PFSK-1 (cell line): ENCODE results near the gene SYCE3.

ENCODE experiments used
- FOXP2 ChIP-seq: optimal IDR thresholded peaks from 2 replicates; pipeline ENCODE3; 2011; ENCODE audit warnings: borderline replicate concordance, control low read depth, inconsistent platforms; ENCODE audit not compliant: insufficient read depth; ENCODE audit errors: extremely low read length, extremely low read depth
- POLR2AphosphoS5 ChIP-seq: IDR thresholded peaks from 2 replicates; pipeline ENCODE4 v1.6.1; 2012; ENCODE audit warnings: low read depth, mild to moderate bottlenecking, control low read depth, low read length, moderate library complexity
- SIN3A ChIP-seq: IDR thresholded peaks from 2 replicates; pipeline ENCODE4 v1.6.1; 2012; ENCODE audit warnings: mild to moderate bottlenecking, low read length, moderate library complexity, borderline replicate concordance; ENCODE audit not compliant: insufficient read depth
- TAF1 ChIP-seq: IDR thresholded peaks from 2 replicates; pipeline ENCODE4 v1.6.1; 2012; ENCODE audit warnings: low read length, control low read depth, borderline replicate concordance; ENCODE audit not compliant: insufficient read depth
- TF ChIP-seq, protein P1 (sequence below), 2 experiments: IDR thresholded peaks; 2 replicates each; pipeline versions ENCODE4 v1.6.1 to v1.8.0; 2011 to 2012; ENCODE audit warnings: low read depth in 2 of 2, low read length in 2 of 2, control low read depth in 1 of 2, inconsistent platforms in 1 of 2, mild to moderate bottlenecking in 1 of 2, moderate library complexity in 1 of 2; ENCODE audit not compliant: insufficient read depth in 1 of 2

The SYCE3 gene

DNA sequence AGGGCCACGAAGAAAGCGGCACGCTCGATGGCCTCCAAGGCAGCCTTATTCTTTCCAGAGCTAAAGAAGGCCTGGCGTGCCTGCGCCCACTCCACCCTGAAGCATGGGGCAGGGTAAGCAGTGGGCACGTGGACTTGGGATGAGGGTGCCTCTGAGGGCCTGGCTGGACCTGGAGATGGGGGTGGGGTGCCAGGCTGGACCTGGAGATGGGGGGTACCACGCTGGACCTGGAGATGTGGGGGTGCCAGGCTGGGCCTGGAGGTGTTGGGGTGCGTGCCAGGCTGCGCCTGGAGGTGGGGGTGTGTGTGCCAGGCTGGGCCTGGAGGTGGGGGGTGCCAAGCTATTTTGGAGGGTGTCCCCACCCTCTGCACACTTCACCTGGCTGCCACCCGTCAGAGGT is 10.2 kb upstream of the SYCE3 start:
- TF ChIP-seq POLR2AphosphoS5 (no peak), FOXP2 (no peak)
- TF ChIP-seq, protein P1, sequence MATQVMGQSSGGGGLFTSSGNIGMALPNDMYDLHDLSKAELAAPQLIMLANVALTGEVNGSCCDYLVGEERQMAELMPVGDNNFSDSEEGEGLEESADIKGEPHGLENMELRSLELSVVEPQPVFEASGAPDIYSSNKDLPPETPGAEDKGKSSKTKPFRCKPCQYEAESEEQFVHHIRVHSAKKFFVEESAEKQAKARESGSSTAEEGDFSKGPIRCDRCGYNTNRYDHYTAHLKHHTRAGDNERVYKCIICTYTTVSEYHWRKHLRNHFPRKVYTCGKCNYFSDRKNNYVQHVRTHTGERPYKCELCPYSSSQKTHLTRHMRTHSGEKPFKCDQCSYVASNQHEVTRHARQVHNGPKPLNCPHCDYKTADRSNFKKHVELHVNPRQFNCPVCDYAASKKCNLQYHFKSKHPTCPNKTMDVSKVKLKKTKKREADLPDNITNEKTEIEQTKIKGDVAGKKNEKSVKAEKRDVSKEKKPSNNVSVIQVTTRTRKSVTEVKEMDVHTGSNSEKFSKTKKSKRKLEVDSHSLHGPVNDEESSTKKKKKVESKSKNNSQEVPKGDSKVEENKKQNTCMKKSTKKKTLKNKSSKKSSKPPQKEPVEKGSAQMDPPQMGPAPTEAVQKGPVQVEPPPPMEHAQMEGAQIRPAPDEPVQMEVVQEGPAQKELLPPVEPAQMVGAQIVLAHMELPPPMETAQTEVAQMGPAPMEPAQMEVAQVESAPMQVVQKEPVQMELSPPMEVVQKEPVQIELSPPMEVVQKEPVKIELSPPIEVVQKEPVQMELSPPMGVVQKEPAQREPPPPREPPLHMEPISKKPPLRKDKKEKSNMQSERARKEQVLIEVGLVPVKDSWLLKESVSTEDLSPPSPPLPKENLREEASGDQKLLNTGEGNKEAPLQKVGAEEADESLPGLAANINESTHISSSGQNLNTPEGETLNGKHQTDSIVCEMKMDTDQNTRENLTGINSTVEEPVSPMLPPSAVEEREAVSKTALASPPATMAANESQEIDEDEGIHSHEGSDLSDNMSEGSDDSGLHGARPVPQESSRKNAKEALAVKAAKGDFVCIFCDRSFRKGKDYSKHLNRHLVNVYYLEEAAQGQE (IDR thresholded peaks at IDR 0.05; ENCODE audit: insufficient read depth in 1 of 2, low read depth in 2 of 2, low read length in 2 of 2) = no peak

DNA sequence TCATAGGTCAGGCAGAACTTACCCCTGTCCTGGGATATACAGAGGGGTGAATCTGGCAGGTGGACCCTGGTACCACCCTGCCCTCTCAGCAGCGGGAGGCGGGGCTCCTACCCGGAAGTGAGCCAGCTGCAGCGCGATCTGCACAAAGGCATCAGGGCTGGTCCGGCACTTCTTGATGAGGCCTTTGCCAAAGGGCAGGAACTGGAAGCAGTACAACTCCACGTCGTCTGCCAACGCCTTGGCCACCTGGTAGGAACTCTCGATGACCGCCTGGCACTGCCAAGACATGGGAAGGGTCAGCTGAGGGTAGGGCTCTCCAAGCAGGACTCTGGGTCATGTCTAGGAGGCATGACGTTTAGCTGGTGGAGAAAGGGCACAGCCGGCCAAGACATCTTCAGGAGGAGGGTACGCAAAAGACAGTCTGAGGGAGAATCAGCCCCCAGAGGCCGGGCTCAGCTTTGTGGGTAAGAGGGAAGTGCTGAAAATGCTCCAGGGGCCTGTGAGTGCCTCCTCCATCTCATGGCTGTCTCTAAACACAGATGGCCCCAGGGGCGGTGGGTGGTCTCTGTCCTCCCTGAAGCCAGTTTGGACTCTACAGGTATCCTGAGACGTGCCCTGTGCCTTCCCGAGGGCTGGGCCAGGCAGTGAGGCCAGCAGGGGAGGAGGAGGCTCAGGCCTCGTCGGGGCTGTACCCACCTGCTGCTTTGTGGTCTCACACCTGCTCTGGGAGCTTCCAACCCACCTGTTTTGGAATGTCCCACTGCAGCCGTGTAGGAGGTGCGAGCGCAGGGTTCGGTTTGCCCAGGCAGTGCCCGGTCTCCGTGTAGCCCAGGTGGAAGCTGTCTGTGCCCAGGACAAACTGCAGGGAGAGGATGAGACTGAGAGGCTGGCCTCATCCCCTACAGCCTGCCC is 8.8 kb upstream of the SYCE3 start:
- TF ChIP-seq, protein P1 (IDR thresholded peaks at IDR 0.05; ENCODE audit: insufficient read depth in 1 of 2, low read depth in 2 of 2, low read length in 2 of 2) = no peak
- no peak for TF ChIP-seq SIN3A
- no peak for TF ChIP-seq TAF1
- TF ChIP-seq FOXP2 = no peak
- TF ChIP-seq POLR2AphosphoS5 = no peak

DNA sequence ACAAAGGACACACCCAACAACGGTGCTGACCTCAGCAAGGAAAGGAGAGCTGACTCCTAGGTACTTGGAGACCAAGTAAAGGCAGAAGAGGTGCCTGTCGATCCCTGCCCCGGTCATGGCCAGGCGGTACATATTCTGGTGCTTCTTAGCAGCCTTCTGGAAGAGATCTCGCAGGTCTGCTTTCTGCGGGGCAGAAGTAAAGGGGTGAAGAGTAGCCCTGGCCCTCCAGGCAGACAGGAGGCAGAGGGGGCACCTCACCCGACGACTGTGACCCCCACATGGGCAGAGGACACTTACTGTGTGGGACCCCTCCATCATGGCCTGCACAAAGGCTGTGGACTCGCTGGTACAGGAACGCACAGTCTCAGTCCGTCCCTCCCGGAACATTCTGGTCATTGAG is 8.1 kb upstream of the SYCE3 start:
- TF ChIP-seq FOXP2 = no peak
- no peak for TF ChIP-seq TAF1
- TF ChIP-seq, protein P1 (IDR thresholded peaks at IDR 0.05; ENCODE audit: insufficient read depth in 1 of 2, low read depth in 2 of 2, low read length in 2 of 2) = no peak
- TF ChIP-seq SIN3A = no peak
- no peak for TF ChIP-seq POLR2AphosphoS5

DNA sequence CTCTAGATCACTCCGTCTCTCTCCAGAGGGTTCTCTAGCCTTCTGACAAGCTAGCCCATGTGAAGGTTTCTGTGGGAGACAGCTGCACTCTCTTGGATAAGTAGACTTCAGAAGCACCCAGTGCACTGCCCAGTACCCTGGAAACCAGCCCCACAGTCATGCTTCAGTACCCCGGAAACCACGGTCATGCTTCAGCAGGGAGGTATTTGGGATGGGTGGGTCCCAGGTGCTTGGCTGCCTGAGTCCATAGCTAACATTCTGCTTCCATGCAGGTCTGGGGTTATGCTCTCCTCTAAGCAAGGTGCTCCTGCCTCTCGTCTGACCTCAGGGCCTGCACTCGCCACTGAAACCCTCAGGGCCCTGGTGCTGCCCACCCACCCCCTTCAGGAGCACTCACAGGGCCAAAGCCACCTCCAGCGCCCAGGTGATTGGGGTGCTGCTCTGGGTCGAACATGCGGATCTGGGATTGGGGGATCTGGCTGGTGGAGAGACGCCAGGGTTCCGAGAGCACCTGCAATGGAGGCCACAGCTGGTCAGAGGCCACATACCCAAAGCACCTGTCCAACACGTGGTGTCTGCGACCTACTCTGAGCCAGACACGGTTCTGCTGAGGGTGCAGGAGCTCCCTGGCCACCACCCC is 7.3 kb upstream of the SYCE3 start:
- TF ChIP-seq TAF1 = no peak
- TF ChIP-seq POLR2AphosphoS5 = no peak
- no peak for TF ChIP-seq SIN3A
- TF ChIP-seq, protein P1 (IDR thresholded peaks at IDR 0.05; ENCODE audit: insufficient read depth in 1 of 2, low read depth in 2 of 2, low read length in 2 of 2) = no peak
- TF ChIP-seq FOXP2 = no peak
